Fibroblast of the aortic adventitia (primary cell): Measurements from ENCODE around the gene PAPLN. TPM values are rescaled to one million over a fixed set of nuclear protein-coding genes. Genes with fewer than 3 reads are reported as not detected.

Source experiments
- DNase-seq: peaks from one replicate; pipeline ENCODE4 v3.0.0-alpha.2; 2010; ENCODE audit warnings: low read depth
- H3K4me3 ChIP-seq: 2 replicates; pipeline ENCODE4 v1.5.1; 2011; ENCODE audit warnings: low read depth, mild to moderate bottlenecking, control low read depth, low read length, moderate library complexity
- total RNA-seq: library from RNA; depleted of rRNA; stranded (reverse); fragments of >200 nt; gene quantifications from 2 replicates; pipeline ENCODE4 v1.2.3, GENCODE V29; 2012; ENCODE audit warnings: low replicate concordance
- TF ChIP-seq, protein P1 (sequence below): IDR thresholded peaks from 2 replicates; pipeline ENCODE4 v1.5.1; 2011; ENCODE audit warnings: mild to moderate bottlenecking, low read length, control low read depth, inconsistent platforms; ENCODE audit not compliant: insufficient read depth

PAPLN gene
- total RNA-seq, 1 donor, result 3.0 TPM

DNA sequence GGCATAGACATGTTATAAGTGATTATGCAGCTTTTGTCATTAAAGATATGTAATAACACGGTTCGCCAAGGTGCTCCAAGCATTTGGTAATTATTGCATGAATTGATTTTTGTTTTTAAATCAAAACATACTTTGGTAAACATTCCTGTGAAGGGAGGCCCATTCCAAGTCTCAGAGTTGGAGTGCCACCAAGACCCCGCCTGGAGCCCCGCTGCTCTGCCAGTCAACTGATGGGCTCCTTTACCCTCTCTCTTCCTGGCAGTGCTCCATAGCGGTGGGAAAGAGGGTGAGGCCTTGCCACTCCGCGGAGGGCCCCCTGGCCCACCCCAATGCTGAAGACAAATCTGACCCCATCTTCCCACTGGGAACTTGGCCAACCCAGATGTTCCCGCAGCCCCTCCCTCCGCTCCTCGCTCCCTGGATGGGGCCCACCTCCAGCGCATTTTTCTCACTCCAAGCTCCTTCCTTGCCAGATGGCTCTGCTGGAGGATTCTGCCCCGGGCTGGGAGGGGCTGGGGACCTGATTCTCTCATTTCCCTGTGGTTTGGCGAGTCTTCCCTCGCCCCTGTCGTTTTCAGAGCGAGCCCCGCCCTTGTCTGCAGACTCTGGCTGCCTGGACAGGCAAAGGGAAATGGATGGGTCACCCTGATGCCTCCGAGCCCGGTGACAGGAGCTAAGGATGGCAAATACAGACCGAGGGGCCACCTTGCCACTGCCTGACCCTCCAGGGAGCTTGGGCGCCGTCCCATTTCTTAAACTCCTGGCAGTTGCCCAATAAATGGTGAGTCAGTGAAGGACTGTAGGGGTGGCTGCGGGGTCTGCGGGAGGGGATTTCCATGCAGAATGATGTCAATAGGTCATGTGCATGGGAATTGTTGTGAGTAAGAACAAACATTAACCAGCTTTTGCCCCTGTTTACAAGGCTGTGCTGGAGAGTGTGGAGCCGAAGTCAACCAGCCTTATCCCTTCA, 9.2 kb upstream of the PAPLN start:
- H3K4me3 ChIP-seq, result peak overlapping the region; percentile 31
- peak; percentile 89 for DNase-seq

DNA sequence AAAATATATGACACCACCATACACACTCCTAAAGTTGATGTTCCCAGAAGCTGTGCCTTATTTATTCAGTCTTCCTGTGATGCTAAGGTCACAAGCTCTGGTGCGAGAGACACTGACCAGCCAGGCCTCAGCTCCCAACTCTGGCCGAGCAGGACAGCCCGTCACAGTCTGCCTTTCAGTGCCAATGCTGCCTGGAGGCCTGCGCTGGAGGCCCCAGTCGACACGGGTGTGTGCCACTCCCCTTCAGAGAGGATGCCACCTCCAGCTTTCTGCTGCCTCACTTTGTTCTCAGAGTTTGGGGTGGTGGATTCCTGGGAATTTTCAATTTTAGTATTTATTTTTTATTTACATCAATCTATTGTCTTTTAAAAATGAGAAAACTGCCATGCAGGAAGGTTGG, 7.3 kb upstream of the PAPLN start:
- no peak overlapping the region for H3K4me3 ChIP-seq
- DNase-seq, result no peak
- TF ChIP-seq, protein P1, sequence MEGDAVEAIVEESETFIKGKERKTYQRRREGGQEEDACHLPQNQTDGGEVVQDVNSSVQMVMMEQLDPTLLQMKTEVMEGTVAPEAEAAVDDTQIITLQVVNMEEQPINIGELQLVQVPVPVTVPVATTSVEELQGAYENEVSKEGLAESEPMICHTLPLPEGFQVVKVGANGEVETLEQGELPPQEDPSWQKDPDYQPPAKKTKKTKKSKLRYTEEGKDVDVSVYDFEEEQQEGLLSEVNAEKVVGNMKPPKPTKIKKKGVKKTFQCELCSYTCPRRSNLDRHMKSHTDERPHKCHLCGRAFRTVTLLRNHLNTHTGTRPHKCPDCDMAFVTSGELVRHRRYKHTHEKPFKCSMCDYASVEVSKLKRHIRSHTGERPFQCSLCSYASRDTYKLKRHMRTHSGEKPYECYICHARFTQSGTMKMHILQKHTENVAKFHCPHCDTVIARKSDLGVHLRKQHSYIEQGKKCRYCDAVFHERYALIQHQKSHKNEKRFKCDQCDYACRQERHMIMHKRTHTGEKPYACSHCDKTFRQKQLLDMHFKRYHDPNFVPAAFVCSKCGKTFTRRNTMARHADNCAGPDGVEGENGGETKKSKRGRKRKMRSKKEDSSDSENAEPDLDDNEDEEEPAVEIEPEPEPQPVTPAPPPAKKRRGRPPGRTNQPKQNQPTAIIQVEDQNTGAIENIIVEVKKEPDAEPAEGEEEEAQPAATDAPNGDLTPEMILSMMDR, result no peak

More for the DNA sequence above, 9.2 kb upstream of the PAPLN start:
- TF ChIP-seq, protein P1, result no peak

DNA sequence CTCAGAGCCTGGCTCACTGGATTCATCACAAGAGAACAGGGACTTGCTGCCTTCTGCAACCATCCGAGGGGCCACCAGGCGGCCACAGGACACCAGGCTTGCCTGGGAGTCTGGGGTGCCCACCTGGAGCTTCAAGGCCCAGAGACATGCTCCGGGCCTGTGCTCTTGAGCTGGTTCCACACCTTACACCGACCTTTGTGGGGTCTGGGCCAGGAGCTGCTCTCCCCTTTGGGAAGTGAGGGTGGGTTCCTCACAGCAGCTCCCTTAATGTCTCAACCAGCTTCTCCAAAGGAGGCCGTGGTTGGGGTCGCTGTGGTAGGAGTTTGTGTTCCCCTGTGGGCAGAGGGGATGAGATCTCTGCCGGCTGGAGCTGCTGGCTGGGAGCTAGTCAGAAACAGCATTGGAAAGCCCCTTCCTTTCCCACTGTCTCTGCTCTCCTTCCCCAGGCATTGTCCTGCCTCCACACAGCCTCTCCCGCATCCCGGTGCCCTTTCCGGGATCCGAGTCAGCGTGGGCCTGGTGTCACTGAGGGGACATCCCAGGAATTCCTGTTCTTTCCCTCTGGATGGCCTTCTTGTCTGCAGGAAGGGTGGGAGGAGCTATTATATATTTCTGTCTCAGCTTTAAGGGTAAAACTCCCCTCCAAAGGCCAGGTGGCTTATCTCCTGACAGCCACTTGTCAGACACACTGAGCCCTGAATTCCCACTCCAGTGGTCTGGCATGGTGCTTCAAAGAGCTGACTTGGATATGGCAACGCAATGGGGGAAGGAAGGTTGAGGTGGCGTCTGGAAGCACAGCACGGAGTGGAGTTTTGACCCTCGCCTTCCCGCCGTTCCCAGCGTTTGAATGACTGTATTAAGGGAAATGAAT, 5.1 kb upstream of the PAPLN start:
- no peak for DNase-seq

DNA sequence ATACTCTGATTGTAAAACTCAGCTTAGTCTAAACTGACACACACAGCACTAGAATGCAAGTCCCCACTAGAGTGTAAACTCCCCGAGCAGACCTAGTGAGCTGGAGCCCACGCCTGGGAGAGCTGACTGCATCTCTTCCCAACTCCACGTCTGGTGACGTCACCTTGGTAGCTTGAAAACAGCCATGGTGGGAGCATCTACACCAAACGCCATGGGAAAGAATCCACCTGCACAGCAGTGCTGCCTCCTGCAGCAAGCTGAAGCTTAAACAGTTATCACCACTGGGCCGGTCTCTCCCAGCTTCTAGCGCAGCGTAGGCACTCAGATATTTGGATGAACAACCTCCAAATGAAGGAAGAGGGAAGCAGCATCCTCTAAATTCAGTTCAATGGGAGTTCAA, 4.3 kb upstream of the PAPLN start:
- TF ChIP-seq, protein P1, result no peak
- H3K4me3 ChIP-seq, result no peak overlapping the region
- DNase-seq, result no peak

More for the DNA sequence above, 5.1 kb upstream of the PAPLN start:
- TF ChIP-seq, protein P1, result peak; percentile 32
- H3K4me3 ChIP-seq, result no peak overlapping the region

DNA sequence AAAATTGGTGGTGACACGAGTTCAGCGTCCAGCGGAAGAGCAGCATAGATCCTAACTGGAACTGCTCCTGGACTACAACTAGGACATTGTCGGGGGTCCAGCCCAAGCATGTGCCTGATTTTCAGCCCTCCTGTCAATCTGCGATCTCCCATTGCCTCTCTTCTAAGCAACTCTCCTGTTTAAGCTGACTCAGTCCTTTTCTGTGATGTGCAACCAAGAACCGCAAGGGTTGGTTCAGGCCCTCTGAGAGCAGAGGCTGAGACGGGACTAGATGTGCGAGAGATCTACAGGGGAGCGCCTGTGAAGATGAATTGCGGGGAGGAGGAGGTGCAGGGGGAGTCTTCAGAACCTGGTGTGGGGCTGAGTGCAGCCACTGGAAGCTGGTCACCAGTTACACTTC, 3.7 kb upstream of the PAPLN start:
- DNase-seq, result no peak
- TF ChIP-seq, protein P1, result no peak
- H3K4me3 ChIP-seq, result no peak overlapping the region

DNA sequence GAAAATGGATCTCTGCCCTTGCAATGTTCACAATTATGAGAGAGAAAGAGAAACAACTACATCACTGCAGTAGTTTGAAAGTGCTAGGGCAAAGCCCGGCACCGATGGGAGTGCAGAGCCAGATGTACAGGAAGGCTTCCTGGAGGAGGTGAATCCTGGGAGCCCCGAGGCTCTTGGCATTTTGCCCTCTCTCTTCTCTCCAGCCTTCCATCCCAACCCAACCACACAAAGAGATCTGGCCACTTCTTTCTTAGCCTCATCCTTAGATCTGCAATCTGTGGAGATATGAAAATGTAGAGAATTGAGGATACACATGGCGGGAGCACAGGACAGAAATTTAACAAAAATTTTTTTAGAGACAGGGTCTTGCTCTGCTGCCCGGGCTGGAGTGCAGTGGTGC, 3.3 kb upstream of the PAPLN start:
- DNase-seq, result no peak
- H3K4me3 ChIP-seq, result no peak overlapping the region
- TF ChIP-seq, protein P1, result no peak
